GM19023 (cell line): ENCODE results near the gene TEX2.

ENCODE experiments used
- ATAC-seq: cut with Tn5 transposase; IDR thresholded peaks from one replicate; pipeline ENCODE4 v1.9.1; 2021; ENCODE audit warnings: mild to moderate bottlenecking, moderate library complexity; ENCODE audit not compliant: unreplicated experiment

Gene TEX2

DNA sequence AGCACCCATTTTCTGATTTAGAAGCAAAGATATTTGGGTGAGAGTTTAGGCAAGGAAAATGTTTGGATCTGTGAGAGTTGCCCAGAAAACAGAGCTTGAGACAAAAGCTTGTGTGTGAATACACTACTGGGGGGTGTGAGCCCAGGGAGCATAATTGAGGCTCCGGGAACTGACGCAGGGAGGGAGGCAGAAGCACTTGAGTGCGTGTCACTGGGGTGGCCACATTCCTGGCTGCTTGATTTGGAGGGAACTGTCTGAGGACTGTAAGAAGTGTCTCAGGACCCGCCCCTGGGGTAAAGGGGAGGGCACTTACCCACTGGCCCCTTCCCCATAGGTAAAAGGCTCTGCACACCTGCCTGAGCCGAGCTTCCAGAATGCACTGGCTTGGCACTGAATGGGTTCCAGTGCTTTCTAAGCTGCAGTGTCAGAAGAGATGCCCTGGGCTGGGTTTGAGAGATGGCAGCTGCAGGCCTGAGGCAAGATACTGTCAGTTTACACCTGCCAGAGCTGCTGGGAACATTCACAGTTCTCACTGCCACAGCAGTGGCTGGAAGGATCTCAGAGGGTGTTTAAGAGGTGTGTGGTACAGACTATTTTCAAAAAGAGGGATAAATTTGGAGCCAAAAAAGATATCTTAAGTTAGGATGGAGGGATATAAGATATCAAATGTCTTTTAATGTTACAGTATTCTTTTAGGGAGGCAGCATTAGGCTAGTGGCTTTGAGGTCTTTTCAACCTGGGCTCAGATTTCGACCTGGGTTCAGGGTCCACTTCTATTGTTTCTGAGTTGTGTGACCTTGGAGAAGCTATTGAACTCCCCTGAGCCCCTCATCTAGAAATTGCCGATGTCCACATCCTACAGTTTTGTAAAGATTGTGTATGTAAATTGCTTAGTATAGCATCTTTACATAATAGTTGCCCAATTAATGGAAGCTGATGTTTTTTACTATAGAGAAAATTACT, 6.9 kb upstream of the TEX2 start:
- ATAC-seq = no peak

DNA sequence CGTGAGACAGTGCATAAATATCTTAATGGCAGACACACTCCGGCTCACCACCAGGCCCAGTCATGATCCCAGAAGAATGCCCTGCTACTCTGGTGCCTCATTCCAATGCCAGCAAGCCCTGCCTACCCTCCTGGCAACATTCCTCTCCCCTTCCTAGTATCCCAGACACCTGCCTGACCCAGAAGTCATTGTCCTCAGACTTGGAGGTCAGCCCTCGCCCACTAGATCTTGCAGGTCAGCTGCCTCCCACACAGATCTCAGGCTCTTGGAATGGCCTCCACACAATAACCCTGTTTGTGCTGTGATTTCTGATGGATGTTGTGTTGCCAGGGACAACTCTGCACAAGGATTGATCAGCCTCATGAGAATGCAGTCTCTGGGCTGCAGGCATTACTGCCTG, 1.8 kb upstream of the TEX2 start:
- ATAC-seq = no peak

DNA sequence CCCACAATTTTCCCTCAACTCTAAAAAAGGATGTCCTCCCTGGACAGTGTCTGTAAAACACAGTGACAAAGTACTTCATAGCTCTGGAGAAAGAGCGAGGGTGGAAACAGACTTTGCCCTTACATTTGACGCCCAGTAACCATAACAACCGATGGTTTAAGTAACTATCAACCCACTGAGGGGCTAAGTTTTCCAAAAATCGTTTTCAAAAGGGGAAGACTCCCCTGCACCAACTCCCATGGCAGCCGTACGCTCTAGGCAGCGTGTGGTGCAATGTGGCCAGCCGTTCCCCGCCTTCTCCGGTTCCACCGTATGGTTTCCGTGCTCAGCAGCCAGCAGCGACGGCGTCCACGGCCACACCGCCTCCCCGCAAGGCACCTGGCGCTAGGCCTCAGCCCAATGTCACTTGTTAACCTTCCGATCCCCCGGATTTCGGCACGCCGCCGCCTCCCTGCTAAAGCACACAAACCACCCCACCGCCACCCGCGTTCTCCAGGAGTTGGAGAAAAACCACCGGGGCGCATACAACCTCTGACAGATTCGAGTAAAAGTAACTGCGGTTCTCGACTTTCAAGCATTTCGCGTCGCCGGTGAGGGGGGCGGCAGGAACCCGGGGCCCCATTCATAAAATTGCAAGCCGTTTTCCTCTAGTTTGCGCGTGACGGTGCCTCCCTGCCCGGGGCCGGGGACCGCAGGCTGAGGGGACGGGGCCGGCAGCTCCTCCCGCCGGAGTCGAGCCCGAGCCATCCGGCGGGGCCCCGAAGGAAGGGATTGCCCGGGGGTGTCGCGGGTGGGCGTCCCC, 661 bp downstream of the TEX2 start:
- ATAC-seq = peak; percentile 42

DNA sequence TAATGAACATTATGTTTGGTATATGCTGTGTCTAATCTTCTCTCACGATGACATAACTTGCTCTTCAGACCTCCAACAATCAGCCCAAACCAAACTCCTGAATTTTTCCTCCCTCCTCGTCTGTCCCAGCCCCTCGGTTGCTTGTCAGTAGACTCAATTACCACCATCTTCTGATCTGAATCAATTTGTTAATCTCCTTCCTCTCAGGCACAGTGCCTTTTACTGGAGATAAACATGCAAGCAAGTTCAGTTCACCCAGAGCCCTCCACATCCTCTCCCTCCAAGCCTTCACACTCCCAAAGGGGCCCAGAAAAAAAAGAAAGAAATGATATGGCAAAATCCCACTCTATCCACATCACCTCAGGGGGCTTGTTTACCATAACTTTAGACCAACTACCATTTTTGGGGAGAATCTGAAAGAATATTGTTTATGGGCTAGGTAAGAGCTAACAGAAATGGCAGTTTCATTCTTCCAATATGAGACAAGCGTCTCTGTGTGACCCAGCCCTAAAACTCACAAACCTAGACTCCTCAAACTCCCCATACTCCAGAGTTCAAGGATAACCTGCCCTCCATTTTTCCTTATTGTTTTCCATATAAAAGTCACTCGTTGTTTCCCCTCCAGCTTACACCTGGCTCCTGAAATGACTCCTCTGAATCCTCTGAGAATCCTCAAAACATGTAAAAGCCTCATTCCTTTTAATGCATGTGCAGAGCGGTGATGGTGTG, 1.5 kb downstream of the TEX2 start:
- ATAC-seq = no peak

DNA sequence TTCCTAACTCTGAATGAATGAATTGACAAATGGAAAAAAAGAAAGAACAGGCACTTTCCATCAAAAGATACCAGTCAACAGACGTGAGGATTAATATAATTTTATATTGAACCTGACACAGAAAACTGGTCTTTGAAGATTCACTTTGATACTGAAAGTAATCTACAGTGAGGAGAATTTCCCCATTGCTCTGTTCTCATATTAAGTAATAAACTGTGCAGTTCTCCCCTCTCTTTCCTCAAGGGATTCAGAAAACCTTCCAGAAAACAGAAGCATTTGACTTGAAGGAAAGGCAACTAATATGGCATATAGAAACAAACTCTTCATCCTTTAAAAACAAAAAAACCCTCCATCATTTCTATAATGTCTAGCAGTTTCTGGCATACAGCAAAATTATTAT, 2.2 kb downstream of the TEX2 start:
- no peak for ATAC-seq

DNA sequence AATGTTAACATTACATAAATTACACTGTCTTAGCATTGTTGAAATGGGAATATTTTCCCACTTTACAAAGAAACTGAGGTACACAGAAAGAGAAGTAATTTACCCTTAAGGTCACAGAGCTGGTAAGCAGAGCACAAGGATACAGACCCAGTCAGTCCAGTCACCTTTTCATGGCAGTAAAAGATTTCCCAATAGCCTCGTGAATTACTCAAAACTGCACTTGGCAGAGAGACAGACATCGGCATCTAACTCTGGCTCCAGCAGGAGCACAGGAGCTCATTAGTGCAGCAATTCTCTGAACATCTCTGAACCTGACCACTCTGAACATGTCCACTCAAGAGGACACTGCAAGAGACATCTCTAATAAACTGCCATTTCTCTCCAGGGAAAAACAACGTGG, 3.1 kb downstream of the TEX2 start:
- ATAC-seq = no peak

DNA sequence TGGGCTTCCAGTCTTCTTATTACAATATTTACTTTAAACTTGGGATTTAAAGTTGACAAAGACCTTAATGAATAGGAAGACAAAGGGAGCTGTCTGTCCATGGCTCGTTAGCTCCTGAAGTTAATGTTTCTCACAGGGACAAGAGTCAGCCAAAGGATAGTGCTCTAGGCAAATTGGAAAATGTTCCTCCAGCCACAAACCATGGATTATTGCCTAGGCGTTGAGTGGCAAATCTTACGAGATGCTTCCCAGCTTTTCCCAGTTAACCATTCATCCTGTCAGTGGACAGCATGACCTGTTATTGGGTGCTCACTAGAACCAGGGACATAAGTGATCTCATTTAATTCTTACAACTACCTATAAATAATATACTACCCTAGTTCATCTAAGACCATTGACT, 3.6 kb downstream of the TEX2 start:
- no peak for ATAC-seq

DNA sequence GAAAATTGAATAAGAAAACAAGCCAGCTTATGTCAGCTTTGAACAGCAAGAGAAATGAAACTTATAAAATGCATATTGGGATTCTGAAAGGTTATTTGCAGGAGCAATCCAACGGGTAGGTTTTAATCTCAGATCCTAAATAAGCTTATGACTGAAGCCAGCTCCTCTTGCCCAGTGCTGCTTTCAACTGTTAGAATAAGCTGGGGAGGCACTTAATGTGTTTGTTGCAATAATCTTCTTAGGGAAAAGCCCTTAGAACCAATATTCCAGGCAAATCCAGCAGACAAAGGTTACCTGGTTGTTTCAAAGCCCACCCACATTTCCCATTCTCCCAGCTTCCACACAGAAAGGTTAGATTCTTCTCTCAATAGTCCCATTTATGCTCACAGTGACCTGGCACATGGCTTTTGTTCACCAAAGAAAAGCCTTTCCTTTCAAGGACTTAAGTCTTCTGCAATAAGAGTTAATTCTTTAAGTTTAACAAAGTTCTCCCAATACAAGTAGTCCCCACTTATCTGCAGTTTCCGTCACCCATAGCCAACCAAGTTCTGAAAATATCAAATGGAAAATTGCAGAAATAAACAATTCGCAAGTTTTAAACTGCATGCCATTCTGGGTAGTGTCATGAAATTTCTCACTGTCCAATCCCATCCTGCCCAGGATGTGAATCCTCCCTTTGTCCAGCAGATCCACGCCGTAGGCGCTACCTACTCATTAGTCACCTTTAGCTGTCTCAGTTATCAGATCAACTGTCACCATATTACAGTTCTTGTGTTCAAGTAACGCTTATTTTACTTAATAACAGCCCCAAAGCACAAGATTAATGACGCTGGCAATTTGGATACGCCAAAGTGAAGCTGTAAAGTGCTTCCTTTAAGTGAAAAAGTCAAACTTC, 5.9 kb downstream of the TEX2 start:
- no peak for ATAC-seq

DNA sequence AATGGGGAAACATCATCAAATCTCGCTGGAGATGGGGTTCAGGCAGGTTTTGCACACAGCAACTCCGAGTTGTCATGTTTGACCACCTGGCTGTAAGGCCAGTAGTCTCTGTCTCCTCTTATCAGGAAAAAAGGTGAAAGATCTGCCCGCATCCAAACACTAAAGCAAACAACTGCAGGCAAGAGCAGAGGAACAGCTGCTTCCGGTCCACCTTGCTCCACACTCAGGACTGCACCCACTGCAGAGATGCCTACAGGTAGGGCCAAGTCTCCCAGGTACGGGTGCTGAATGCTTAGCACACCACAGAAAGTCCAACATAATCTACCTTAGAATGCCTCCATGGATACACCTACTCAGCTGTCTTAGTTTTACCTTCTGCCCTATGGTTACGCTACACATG, 7.3 kb downstream of the TEX2 start:
- ATAC-seq = no peak

DNA sequence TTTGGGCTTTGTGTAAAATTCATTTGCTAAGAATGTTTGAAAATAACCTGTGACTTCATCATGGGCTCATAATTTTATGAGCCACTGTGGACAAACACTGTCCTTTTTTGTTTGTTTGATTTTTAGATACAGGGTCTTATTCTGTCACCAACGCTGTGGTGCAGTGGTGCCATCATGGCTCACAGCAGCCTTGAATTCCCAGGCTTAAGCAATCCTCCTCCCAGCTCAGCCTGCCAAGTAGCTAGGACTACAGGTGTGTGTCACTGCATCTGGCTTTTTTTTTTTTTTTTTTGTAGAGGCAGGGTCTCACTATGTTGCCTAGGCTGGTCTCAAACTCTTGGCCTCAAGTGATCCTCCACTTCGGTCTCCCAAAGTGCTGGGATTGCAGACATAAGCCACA, 8.3 kb downstream of the TEX2 start:
- no peak for ATAC-seq

DNA sequence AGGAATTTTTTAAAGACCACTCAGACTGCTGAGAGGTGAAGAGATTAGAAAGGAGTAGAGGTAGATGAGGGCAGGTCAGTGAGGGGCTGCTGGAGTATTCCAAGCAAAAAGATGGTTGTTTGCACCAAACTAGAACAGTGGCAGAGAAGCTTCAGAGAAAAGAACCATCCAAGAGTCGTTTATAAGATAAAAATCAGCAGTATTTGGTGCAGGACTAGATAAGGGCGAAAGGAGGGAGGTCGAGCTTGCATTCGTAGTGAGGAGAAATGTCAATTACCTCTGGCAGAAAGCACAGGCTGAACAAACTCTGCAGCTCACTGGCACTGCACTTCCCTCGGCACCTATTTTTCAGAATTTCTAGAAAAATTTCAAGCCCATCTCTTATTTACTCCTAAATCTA, 9.6 kb downstream of the TEX2 start:
- ATAC-seq = no peak

DNA sequence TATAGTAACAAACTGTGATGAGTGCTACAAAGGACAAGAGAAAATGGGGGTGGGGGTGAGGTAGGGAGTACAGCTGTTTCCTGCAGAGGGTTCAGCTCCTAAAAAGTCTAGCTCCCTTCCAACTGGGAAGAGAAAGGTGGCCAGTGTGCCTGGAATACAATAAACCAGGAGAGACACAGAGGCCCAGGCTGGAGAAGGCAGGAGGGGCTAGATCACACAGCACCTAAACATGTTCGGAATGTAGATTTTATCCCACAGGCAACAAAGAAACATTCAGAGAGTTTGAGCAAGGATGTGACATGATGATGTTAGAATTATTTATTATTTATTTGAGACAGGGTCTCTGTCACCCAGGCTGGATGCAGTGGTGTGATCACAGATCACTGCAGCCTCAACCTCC, 10.2 kb downstream of the TEX2 start:
- ATAC-seq = no peak

DNA sequence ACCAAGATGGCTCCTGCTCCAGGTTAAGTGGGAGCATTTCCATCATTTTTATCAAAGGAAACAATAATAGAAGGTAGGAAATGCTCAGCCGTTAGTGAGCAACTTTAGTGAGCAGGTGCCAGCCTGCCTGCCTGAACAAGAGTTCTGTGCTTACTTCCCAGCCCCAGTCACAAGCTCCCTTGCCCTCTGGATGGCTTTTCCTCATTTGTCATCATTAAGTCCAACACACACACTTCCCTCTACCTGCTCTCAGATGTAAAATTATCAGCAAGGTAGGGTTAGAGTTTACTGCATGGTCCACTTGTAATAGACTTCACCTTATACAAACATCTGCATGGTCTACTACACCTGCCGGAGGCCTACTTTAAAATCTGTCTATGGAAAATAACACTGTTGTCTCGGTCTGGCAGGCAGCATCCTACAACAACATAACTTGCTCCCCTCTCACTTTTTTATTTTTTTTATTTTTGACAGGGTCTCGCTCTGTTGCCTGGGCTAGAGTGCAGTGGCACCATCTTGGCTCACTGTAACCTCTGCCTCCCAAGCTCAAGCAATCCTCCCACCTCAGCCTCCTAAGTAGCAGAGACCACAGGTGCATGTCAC, 12.7 kb downstream of the TEX2 start:
- ATAC-seq = no peak

DNA sequence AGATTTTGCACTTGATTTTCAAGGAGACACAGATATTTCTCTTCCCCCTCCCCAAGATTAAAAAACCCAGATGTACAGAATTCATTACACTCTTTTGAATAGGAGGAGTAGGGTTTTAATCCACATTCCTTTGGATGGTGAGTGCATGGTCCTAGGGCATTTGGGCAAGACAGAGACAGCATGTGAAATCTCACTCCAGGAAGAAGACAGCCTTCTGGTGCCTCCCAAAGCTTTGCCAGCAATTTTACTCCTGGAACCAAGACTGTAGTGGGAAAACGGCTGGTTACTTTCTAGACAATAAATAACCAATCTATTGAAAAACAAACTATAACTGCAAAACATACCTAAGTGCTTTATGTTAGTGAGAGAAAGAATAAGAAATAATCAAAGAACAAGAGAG, 15.2 kb downstream of the TEX2 start:
- ATAC-seq = no peak

DNA sequence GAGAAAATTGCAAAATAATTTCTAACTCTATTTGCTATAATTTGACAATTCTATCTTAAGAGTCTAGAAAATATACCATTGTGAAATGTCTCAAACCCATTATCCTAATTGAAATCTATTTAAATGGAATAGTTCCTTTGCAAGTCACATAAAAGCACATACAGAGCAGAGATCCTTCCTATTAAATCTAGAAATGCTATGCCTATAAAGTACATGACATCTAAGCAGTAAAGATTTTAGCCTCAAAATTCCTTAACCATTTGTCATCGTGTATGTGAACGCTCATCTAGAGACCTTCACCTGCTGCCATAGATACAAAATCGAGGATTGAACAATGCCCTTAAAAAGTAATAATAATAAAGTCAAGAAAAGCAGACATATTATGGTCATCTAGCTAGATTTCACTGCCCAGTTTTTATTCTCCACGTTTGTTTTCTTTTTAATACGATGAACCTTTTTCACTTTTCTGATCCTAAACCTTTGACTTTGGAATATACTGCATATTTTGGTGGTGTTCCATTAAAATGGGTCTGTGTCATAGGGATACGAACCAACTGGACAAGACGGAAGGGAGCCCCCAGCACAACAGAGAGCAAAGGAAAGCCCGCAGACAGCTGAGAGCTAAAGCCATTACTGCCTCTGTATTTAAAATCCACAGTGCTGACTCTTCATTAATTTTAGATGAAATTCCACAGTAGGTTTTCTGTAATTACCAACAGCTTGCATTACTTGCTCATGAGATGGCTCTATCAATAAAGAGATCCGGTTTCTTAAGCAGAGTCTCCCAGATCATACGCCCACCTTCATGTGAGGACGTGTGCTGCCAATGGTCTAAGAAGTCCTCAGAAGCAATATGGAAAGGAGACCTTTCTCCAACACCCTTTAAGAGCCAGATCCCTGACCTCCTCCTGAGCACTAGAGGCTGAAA, 17.6 kb downstream of the TEX2 start:
- ATAC-seq = no peak

DNA sequence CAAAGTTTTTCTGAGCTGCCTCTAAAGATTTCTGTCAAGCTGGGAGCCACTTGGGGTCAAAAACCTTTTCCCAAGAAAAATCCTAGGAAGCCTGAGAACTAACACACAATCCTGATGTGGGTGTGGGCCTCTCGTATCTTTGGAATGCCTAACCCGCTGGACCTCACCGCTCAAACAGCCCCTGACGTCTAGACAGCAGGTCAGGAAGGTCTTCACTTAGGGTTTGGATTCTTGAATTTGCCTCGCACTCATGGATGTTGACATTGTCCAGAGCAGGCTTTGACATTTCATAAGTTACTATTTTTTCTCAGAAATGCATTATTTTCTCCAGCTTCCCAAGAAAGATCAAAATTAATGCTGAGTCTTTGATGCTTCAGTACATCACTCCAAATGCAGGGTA, 18.9 kb downstream of the TEX2 start:
- ATAC-seq = no peak

DNA sequence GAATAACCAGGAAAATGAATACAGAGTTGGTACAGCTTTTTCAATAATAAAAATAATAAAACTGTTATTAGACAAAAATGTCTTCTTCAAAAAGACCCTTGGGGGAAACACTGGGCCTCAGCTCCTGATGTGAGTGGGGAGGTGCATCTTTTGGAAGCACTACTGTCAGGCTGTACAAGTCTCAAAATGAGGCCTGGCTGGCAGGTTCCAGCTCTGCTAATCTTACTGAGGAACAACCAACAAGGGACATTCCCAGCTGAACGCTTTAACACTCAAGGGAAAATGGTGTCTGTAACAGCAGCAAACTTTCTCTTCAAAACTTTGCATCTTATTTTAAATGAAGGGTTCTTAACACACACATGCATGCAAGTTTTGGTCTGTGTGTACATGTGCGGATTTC, 19.7 kb downstream of the TEX2 start:
- ATAC-seq = no peak

DNA sequence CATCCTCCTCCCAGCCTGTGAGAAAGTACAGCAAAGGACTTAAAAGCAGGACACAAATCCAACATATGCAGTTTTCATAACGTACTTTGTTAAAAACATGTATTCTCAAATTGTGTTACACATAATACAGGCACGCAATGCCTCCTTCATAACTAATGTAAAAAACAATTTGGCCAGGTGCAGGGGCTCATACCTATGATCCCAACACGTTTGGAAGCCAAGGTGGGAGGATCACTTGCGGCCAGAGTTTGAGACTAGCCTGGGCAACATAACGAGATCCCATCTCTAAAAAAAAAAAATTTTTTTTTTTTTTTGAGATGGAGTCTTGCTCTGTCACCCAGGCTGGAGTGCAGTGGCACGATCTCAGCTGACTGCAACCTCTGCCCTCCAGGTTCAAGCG, 20.4 kb downstream of the TEX2 start:
- ATAC-seq = no peak

DNA sequence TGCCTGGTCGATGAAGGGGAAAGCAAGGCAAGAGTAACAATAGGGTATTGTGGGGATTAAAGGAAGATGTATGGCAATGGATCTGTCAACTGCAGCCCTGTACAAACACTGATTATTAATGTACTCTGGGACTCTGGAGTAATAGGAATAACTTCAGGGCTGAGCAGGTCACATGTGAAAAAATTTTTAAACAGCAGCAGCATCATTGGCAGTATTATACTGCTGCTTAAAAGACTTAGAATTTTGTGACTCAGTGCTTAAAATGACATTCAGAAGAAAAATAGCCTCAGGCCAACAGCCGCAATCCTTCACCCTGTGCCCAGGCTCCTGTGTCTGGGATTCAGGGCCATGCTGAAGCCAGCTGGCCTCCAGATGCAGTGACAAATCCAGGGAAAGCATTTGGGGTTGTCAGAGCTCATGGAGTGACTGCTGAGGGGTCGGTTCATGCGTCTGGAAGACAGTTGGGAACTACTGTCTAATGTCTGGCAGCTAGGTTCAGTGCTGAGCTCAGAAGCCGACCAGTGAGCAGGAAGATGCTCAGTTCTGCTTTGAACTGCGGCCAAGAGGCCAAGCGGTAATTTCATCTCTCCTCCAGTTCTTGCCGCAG, 22.2 kb downstream of the TEX2 start:
- no peak for ATAC-seq
